WTC11 (cell line): Measurements from ENCODE around the gene PSPC1.

ENCODE experiments used
- CREB1 ChIP-seq: sonication (generic); formaldehyde crosslinking; IDR thresholded peaks from 2 replicates; pipeline ENCODE4 v1.8.0; 2023; ENCODE audit warnings: mild to moderate bottlenecking, missing genetic modification reagents
- ZBTB21 ChIP-seq: sonication (generic); formaldehyde crosslinking; IDR thresholded peaks from 2 replicates; pipeline ENCODE4 v1.8.1; 2023; ENCODE audit warnings: mild to moderate bottlenecking, missing genetic modification reagents, borderline replicate concordance
- TF ChIP-seq, protein P1 (sequence below): sonication (generic); formaldehyde crosslinking; conservative IDR thresholded peaks from 2 replicates; pipeline ENCODE4 v1.8.1; 2022; ENCODE audit warnings: mild to moderate bottlenecking, missing genetic modification reagents

DNA sequence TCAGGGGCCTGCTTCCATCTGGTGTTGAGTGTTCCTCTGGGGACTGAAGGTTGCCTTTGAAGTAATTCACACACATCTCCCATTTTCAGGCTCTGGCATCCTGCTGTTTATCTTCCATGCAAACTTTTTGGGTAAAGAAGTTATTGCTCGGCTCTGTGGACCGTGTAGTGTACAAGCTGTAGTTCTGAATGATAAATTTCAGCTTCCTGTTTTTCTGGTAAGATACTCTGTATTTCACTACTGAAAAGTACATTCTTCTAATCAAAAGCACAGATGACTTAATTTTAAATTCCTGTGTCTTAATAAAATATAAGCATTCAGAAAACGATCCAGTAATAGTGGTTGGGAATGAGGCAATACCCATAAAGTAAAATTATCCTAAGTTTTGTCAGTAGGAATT, 112.6 kb downstream of the PSPC1 start:
- TF ChIP-seq CREB1 = no peak
- no peak for TF ChIP-seq ZBTB21 (CRISPR knock-in tag)
- TF ChIP-seq, protein P1, sequence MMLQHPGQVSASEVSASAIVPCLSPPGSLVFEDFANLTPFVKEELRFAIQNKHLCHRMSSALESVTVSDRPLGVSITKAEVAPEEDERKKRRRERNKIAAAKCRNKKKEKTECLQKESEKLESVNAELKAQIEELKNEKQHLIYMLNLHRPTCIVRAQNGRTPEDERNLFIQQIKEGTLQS = no peak
